B cell (primary cell): ENCODE data around the gene NMD3. TPM values are rescaled to one million over a fixed set of nuclear protein-coding genes. Genes with fewer than 3 reads are reported as not detected.

Experiments used
- ATAC-seq: fragments of 200-7000 bp; cut with Tn5 transposase; one replicate; pipeline ENCODE4 v1.10.0; 2021; ENCODE audit warnings: low read depth, mild to moderate bottlenecking, moderate number of reproducible peaks, moderate library complexity
- CTCF ChIA-PET: fragments of 350-600 bp; sonication (Branson Sonifier 250); formaldehyde crosslinking; loops from one replicate; lab custom pipeline; 2021; ENCODE audit warnings: antibody characterized with exemption, inconsistent platforms; lab: Charles Lee
- POLR2A ChIA-PET: fragments of 350-600 bp; sonication (Branson Sonifier 250); formaldehyde crosslinking; loops from one replicate; lab custom pipeline; 2021; ENCODE audit warnings: antibody characterized with exemption; lab: Charles Lee
- DNase-seq: peaks from one replicate; pipeline ENCODE4 v3.0.0; 2013
- H2AFZ ChIP-seq: 2 replicates; pipeline ENCODE4 v1.6.1; 2012; ENCODE audit warnings: mild to moderate bottlenecking, low read depth, low read length; ENCODE audit not compliant: insufficient read depth, poor library complexity, severe bottlenecking
- H3K27ac ChIP-seq, 2 donors: 1 replicate in 1 of 2; 2 replicates in 1 of 2; pipeline ENCODE4 v1.5.1; 2012 to 2013; ENCODE audit warnings: low read length in 2 of 2, mild to moderate bottlenecking in 2 of 2, moderate library complexity in 1 of 2
- H3K27me3 ChIP-seq, 4 experiments: fragments of 200-600 bp in 1 of 4; sonication (generic) in 1 of 4; replicated peaks in 1 of 4; 1 replicate in 2 of 4; 2 replicates in 2 of 4; pipeline versions ENCODE4 v1.6.1 to v1.7.0; 2013 to 2016; ENCODE audit warnings: low read length in 3 of 4, mild to moderate bottlenecking in 2 of 4, mixed read lengths in 1 of 4, moderate library complexity in 1 of 4; ENCODE audit not compliant: insufficient read depth in 4 of 4, control insufficient read depth in 3 of 4; ENCODE audit errors: control extremely low read depth in 1 of 4
- H3K36me3 ChIP-seq, 2 experiments: replicated peaks in 1 of 2; 1 replicate in 1 of 2; 2 replicates in 1 of 2; pipeline versions ENCODE4 v1.6.1 to v1.7.1; 2013; ENCODE audit warnings: low read length in 1 of 2; ENCODE audit not compliant: insufficient read depth in 2 of 2, control insufficient read depth in 1 of 2; ENCODE audit errors: control extremely low read depth in 1 of 2, extremely low read depth in 1 of 2
- H3K4me1 ChIP-seq, 2 donors: fragments of 200-600 bp in 1 of 2; sonication (generic) in 1 of 2; 1 replicate in 1 of 2; 2 replicates in 1 of 2; pipeline versions ENCODE4 v1.5.1 to v1.6.1; 2013 to 2017; ENCODE audit warnings: low read length in 2 of 2; ENCODE audit not compliant: control insufficient read depth in 2 of 2, insufficient read depth in 2 of 2
- H3K4me2 ChIP-seq: replicated peaks from 2 replicates; pipeline ENCODE3; 2012; ENCODE audit warnings: mild to moderate bottlenecking, low read depth, low read length; ENCODE audit not compliant: poor library complexity, severe bottlenecking
- H3K4me3 ChIP-seq, 5 experiments: fragments of 200-600 bp in 1 of 5; sonication (generic) in 1 of 5; 1 replicate in 3 of 5; 2 replicates in 2 of 5; pipeline versions ENCODE4 v1.5.1 to v1.7.0; 2011 to 2016; ENCODE audit warnings: low read length in 4 of 5, mild to moderate bottlenecking in 4 of 5, low read depth in 2 of 5, control low read depth in 1 of 5, moderate library complexity in 1 of 5; ENCODE audit not compliant: insufficient read depth in 1 of 5; ENCODE audit errors: control extremely low read depth in 1 of 5, extremely low read depth in 1 of 5
- H3K79me2 ChIP-seq: fragments of 200-600 bp; sonication (generic); one replicate; pipeline ENCODE4 v1.6.0; 2016; ENCODE audit warnings: low read length; ENCODE audit not compliant: control insufficient read depth, insufficient read depth
- H3K9ac ChIP-seq: fragments of 200-600 bp; sonication (generic); 2 replicates; pipeline ENCODE4 v1.6.1; 2017; ENCODE audit warnings: mild to moderate bottlenecking, low read length, moderate library complexity
- H3K9me3 ChIP-seq, 3 donors: one replicate each; pipeline versions ENCODE4 v1.6.1 to v1.7.1; 2013; ENCODE audit warnings: low read length in 2 of 3; ENCODE audit not compliant: control insufficient read depth in 2 of 3, insufficient read depth in 1 of 3; ENCODE audit errors: control extremely low read depth in 1 of 3
- H4K20me1 ChIP-seq: 2 replicates; pipeline ENCODE4 v1.6.0; 2012; ENCODE audit warnings: mild to moderate bottlenecking, low read length; ENCODE audit not compliant: insufficient read depth, control insufficient read depth, poor library complexity, severe bottlenecking
- H3K27ac Mint-ChIP-seq: one replicate; pipeline ENCODE4 v1.8.0; 2021; ENCODE audit warnings: mixed read lengths
- H3K27me3 Mint-ChIP-seq: one replicate; pipeline ENCODE4 v1.8.0; 2021; ENCODE audit warnings: mixed read lengths
- H3K4me1 Mint-ChIP-seq: one replicate; pipeline ENCODE4 v1.8.0; 2021; ENCODE audit warnings: mixed read lengths
- H3K4me3 Mint-ChIP-seq: one replicate; pipeline ENCODE4 v1.8.0; 2021; ENCODE audit warnings: mixed read lengths
- H3K9me3 Mint-ChIP-seq: one replicate; pipeline ENCODE4 v1.8.0; 2022; ENCODE audit warnings: mixed read lengths; ENCODE audit not compliant: insufficient read depth
- EZH2 ChIP-seq: IDR thresholded peaks from 2 replicates; pipeline ENCODE4 v1.6.1; 2012; ENCODE audit warnings: borderline replicate concordance, low read depth, mild to moderate bottlenecking, moderate library complexity, low read length; ENCODE audit not compliant: insufficient read depth, poor library complexity, severe bottlenecking
- whole genome bisulfite sequencing: methylation state at CpG from one replicate; pipeline ENCODE4 v1.1.5; 2013; ENCODE audit warnings: missing lambda C conversion rate; ENCODE audit not compliant: insufficient coverage; 5-methylcytosine and 5-hydroxymethylcytosine counted together
- intact Hi-C: fragments of 100-400 bp; cut with micrococcal nuclease; formaldehyde crosslinking; loops from one replicate; pipeline ENCODE4 v1.10.0; 2022
- polyA plus RNA-seq: library from polyadenylated mRNA; depleted of rRNA; stranded (reverse); fragments of >200 nt; gene quantifications from 2 replicates; pipeline ENCODE4 v1.2.3, GENCODE V29; 2012
- total RNA-seq, 2 donors: library from RNA; stranded (reverse); fragments of 120-200 nt in 1 of 2; gene quantifications; 1 replicate in 1 of 2; 2 replicates in 1 of 2; pipeline versions ENCODE4 v1.2.3 to v1.2.4, GENCODE V29; 2013 to 2022
- TF ChIP-seq, protein P1 (sequence below): fragments of 200-600 bp; IDR thresholded peaks from one replicate; pipeline ENCODE4 v1.8.0; 2022; ENCODE audit warnings: antibody characterized with exemption, mild to moderate bottlenecking

NMD3 gene
- total and polyA plus RNA-seq, 2 donors (not counting 1 experiment from before 2014, with no cell fraction given), result 14.5 to 38.0 TPM

DNA sequence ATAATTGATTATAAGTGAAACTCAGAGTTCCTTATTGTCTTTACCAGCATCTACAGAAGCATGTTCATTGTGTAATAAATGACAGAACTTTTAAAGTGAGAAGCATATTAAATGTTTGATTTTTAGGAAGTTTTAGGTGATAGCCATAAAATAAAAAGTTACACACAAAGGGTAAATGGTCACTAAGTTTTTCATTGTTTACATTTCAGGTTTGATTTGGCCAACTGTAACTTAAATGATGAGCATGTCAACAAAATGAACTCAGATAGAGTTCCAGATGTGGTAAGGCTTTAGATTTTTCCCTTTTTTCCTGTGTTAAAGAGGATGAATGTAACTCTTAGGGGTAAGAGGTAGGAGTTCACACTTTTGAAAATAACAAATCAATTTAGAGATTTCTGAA, 25.9 kb downstream of the NMD3 start:
- Mint-ChIP-seq H3K9me3 (no peaks in the 10 kb centered on the region), H3K27ac (no peak overlapping the region), H3K4me3 (no peak overlapping the region), H3K27me3 (no peaks in the 10 kb centered on the region), H3K4me1 (no peaks in the 10 kb centered on the region)
- no peaks in the 10 kb centered on the region for H3K27me3 ChIP-seq
- ATAC-seq (no peak), DNase-seq (no peak)
- H3K4me2 ChIP-seq, result no peak overlapping the region
- no peak overlapping the region for H3K4me3 ChIP-seq
- H4K20me1 ChIP-seq, result no peaks in the 10 kb centered on the region
- intact Hi-C loops, result no loop called here
- ChIA-PET POLR2A (no interaction called here), CTCF (no interaction called here)
- H3K9me3 ChIP-seq, result no peaks in the 10 kb centered on the region
- TF ChIP-seq, protein P1, sequence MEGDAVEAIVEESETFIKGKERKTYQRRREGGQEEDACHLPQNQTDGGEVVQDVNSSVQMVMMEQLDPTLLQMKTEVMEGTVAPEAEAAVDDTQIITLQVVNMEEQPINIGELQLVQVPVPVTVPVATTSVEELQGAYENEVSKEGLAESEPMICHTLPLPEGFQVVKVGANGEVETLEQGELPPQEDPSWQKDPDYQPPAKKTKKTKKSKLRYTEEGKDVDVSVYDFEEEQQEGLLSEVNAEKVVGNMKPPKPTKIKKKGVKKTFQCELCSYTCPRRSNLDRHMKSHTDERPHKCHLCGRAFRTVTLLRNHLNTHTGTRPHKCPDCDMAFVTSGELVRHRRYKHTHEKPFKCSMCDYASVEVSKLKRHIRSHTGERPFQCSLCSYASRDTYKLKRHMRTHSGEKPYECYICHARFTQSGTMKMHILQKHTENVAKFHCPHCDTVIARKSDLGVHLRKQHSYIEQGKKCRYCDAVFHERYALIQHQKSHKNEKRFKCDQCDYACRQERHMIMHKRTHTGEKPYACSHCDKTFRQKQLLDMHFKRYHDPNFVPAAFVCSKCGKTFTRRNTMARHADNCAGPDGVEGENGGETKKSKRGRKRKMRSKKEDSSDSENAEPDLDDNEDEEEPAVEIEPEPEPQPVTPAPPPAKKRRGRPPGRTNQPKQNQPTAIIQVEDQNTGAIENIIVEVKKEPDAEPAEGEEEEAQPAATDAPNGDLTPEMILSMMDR, result no peak
- no peak for TF ChIP-seq EZH2
- peaks cover 13 to 70% of the 10 kb centered on the region in 2 experiments for H3K36me3 ChIP-seq
- H3K27ac ChIP-seq, result no peak overlapping the region
- H3K4me1 ChIP-seq, result no peaks in the 10 kb centered on the region
- H3K9ac ChIP-seq, result no peak overlapping the region
- no peaks in the 10 kb centered on the region for H3K79me2 ChIP-seq
- H2AFZ ChIP-seq, result no peak overlapping the region

DNA sequence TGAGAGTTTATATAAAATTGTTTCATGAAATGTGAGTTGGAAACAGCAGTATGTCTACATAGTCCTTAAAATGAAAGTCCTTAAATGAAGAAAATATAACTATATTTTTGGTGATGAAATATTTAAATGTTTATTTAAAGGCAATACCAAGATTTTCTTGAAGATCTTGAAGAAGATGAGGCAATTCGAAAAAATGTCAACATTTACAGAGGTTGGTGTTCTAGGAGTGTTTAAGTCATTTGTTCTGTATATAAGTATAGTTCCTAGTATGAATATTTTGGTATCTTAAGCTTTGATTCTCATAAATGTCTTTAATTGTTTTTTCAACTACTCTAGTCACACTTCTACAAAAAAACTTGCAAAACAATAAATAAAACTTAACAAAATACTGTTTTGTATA, 29.0 kb downstream of the NMD3 start:
- no peak overlapping the region for H3K27ac Mint-ChIP-seq
- H3K79me2 ChIP-seq, result no peaks in the 10 kb centered on the region
- H3K27ac ChIP-seq, result no peak overlapping the region
- ATAC-seq (no peak), DNase-seq (no peak)
- ChIA-PET CTCF (interaction anchor here (0.6 to 2.4 kb wide), 2 partner anchors 25 to 93 kb away, joined by 3 to 9 read pairs; no protein-coding TSS in a partner anchor), POLR2A (no interaction called here)
- H3K9ac ChIP-seq, result no peak overlapping the region
- H3K27me3 Mint-ChIP-seq, result no peaks in the 10 kb centered on the region
- no peak overlapping the region for H2AFZ ChIP-seq
- peaks cover 14 to 68% of the 10 kb centered on the region in 2 experiments for H3K36me3 ChIP-seq
- H3K4me3 Mint-ChIP-seq, result no peak overlapping the region
- H3K9me3 ChIP-seq, result no peaks in the 10 kb centered on the region
- no peak overlapping the region for H3K4me2 ChIP-seq
- intact Hi-C loops, result no loop called here
- H3K4me3 ChIP-seq, result no peak overlapping the region
- H4K20me1 ChIP-seq, result no peaks in the 10 kb centered on the region
- H3K27me3 ChIP-seq, result no peaks in the 10 kb centered on the region
- H3K9me3 Mint-ChIP-seq, result no peaks in the 10 kb centered on the region
- no peaks in the 10 kb centered on the region for H3K4me1 ChIP-seq
- no peak for TF ChIP-seq EZH2
- TF ChIP-seq, protein P1, result no peak
- no peaks in the 10 kb centered on the region for H3K4me1 Mint-ChIP-seq
- no CpG with 5 or more reads among the region's 1 CpG for WGBS
